OCI-LY1 (cell line): ENCODE measurements around the gene GALNT18.

Source experiments
- CTCF ChIP-seq: fragments of 200-600 bp; sonication (generic), shearing (Covaris generic); IDR thresholded peaks from 2 replicates; pipeline ENCODE4 v1.5.1; 2017; ENCODE audit warnings: mild to moderate bottlenecking, antibody characterized with exemption, low read length, moderate library complexity, mixed read lengths
- EZH2 ChIP-seq: fragments of 200-600 bp; sonication (generic), shearing (Covaris generic); IDR thresholded peaks from 2 replicates; pipeline ENCODE4 v1.8.0; 2017; ENCODE audit warnings: borderline replicate concordance, mixed run types, mild to moderate bottlenecking, antibody characterized with exemption, low read length, moderate library complexity, mixed read lengths

GRCh38 chr11:11502263-11502861, 119.4 kb downstream of the GALNT18 start:
- TF ChIP-seq CTCF (no peak), EZH2 (no peak)
